K562 (cell line): Measurements from ENCODE around the gene NUP62. TPM values are rescaled to one million over a fixed set of nuclear protein-coding genes. Genes with fewer than 3 reads are reported as not detected.

Experiments
- BRD4 ChIP-seq: fragments of 200-600 bp; sonication (generic); IDR thresholded peaks from 2 replicates; pipeline ENCODE4 v1.6.1; 2017; ENCODE audit warnings: inconsistent platforms
- CBX3 ChIP-seq, 2 experiments: IDR thresholded peaks; 1 replicate in 1 of 2; 2 replicates in 1 of 2; pipeline ENCODE4 v1.6.1; 2012; ENCODE audit warnings: inconsistent platforms in 2 of 2, low read length in 2 of 2, borderline replicate concordance in 1 of 2, control low read depth in 1 of 2
- CHD2 ChIP-seq: IDR thresholded peaks from 2 replicates; pipeline ENCODE4 v1.6.1; 2011; ENCODE audit warnings: low read depth, low read length
- DDX20 ChIP-seq: fragments of 450-650 bp; IDR thresholded peaks from 2 replicates; pipeline ENCODE4 v1.6.1; 2016; ENCODE audit warnings: missing genetic modification characterization, low read depth, mild to moderate bottlenecking, missing compliant biosample characterization, moderate library complexity
- ESRRA ChIP-seq: fragments of 450-650 bp; IDR thresholded peaks from 2 replicates; pipeline ENCODE4 v1.6.1; 2014; ENCODE audit warnings: low read depth, mild to moderate bottlenecking, moderate library complexity, borderline replicate concordance
- FOXA3 ChIP-seq, 2 experiments: fragments of 450-650 bp in 1 of 2; sonication (generic) in 1 of 2; formaldehyde crosslinking; IDR thresholded peaks in 1 of 2; conservative IDR thresholded peaks in 1 of 2; 2 replicates each; pipeline versions ENCODE4 v1.4.0 to v1.8.0; 2020 to 2022; ENCODE audit warnings: mild to moderate bottlenecking in 2 of 2, missing genetic modification reagents in 1 of 2
- HDAC1 ChIP-seq, 2 experiments: fragments of 450-650 bp; IDR thresholded peaks; 2 replicates each; pipeline ENCODE4 v1.6.1; 2016 to 2017; ENCODE audit warnings: inconsistent platforms in 1 of 2, mild to moderate bottlenecking in 1 of 2, moderate library complexity in 1 of 2
- HDAC2 ChIP-seq: fragments of 450-650 bp; IDR thresholded peaks from 2 replicates; pipeline ENCODE4 v1.6.1; 2016; ENCODE audit warnings: mild to moderate bottlenecking
- HEY1 ChIP-seq: fragments of 250-450 bp; sonication (Bioruptor Pico); IDR thresholded peaks from 2 replicates; pipeline ENCODE4 v1.5.0; 2020; ENCODE audit warnings: mild to moderate bottlenecking, moderate library complexity, borderline replicate concordance
- PHF20 ChIP-seq: fragments of 450-650 bp; IDR thresholded peaks from 2 replicates; pipeline ENCODE4 v1.6.1; 2018; ENCODE audit not compliant: partially characterized antibody
- SETDB1 ChIP-seq: IDR thresholded peaks from one replicate; pipeline ENCODE4 v1.6.1; 2012; ENCODE audit warnings: low read length, control low read depth, inconsistent platforms
- ZBTB49 ChIP-seq: sonication (generic); formaldehyde crosslinking; IDR thresholded peaks from 2 replicates; pipeline ENCODE4 v1.8.0; 2022; ENCODE audit warnings: missing genetic modification reagents, mild to moderate bottlenecking, borderline replicate concordance
- ZFP30 ChIP-seq: fragments of 250-450 bp; sonication (Bioruptor Pico); IDR thresholded peaks from 2 replicates; pipeline ENCODE4 v1.8.0; 2022; ENCODE audit warnings: moderate library complexity, mild to moderate bottlenecking, inconsistent platforms, borderline replicate concordance
- polyA plus RNA-seq, 8 experiments: library from polyadenylated mRNA; depleted of rRNA in 4 of 8; stranded (reverse) in 5 of 8; unstranded in 3 of 8; fragments of >200 nt; fragmentation: Nextera tagmentation in 2 of 8; fragmentation: Illumina TruSeq in 1 of 8; extraction: Ambion mirVana in 2 of 8; extraction: Trizol in 1 of 8; gene quantifications; 2 replicates each; pipeline versions ENCODE4 v1.2.1 to v1.2.3, GENCODE V29; 2011 to 2014; ENCODE audit warnings: inconsistent platforms in 1 of 8, missing spikeins in 1 of 8
- total RNA-seq, 7 experiments: library from RNA; depleted of rRNA in 6 of 7; stranded (reverse); fragments of >200 nt in 6 of 7; fragmentation: Illumina TruSeq in 2 of 7; extraction: Trizol in 2 of 7; gene quantifications; 2 replicates each; pipeline versions ENCODE4 v1.2.1 to v1.2.3, GENCODE V29; 2011 to 2021; ENCODE audit warnings: low replicate concordance in 1 of 7
- TF ChIP-seq, protein P1 (sequence below): fragments of 250-450 bp; sonication (Bioruptor Pico); IDR thresholded peaks from 2 replicates; pipeline ENCODE4 v1.5.0; 2020; ENCODE audit warnings: mild to moderate bottlenecking
- TF ChIP-seq, protein P2 (sequence below): fragments of 450-650 bp; IDR thresholded peaks from 2 replicates; pipeline ENCODE4 v1.6.1; 2017; ENCODE audit warnings: antibody characterized with exemption
- TF ChIP-seq, protein P3 (sequence below): fragments of 450-650 bp; conservative IDR thresholded peaks from 2 replicates; pipeline ENCODE4 v1.6.1; 2016; ENCODE audit warnings: missing genetic modification characterization, low read depth, mild to moderate bottlenecking, control low read depth, missing compliant biosample characterization
- TF ChIP-seq, protein P4 (sequence below), 2 experiments: fragments of 200-800 bp in 1 of 2; sonication (Bioruptor generic) in 1 of 2; sonication (generic) in 1 of 2; formaldehyde crosslinking in 1 of 2; IDR thresholded peaks in 1 of 2; conservative IDR thresholded peaks in 1 of 2; 2 replicates each; pipeline versions ENCODE4 v1.5.0 to v1.6.1; 2016 to 2020; ENCODE audit warnings: missing compliant biosample characterization in 1 of 2, missing genetic modification characterization in 1 of 2, missing genetic modification reagents in 1 of 2

Gene NUP62
- total and polyA plus RNA-seq, 9 of the 15 experiments (the other 6 are each of a cell fraction or from before 2014, with no cell fraction given): 16.9 to 109 (median 66.0) TPM

DNA sequence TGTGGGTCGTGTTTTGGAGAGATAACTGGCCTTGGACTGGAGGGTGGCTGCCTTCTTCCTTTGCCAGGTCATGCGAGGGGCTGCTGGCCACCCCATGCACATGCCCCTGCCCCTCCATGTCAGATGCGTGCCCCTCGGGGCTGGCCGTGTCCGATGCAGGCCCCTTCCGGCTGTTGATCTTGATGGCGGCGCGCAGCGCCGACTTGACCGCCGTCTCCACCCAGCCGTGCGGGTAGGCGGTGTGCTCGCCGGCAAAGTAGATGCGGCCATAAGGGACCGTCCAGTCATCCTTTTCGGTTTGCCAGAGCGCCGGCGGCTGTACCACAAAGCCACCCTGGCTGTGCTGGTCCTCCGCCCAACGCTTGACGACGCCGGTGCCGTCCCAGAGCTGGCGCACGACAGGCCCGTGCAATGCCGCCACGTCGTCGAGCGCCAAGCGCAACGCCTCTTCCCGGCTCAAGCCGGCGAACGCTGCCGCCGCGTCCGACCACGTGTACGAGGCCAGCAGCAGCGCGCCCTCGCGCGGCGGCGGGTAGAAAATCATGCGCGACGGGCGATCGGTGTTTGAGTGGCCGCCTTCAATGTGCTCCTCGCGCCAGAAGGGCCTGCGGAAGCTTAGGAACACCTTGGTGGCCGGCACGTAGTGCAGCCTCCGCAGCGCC, 39.5 kb downstream of the NUP62 start (continued):
- TF ChIP-seq HEY1 (CRISPR knock-in tag): no peak
- TF ChIP-seq, protein P1, sequence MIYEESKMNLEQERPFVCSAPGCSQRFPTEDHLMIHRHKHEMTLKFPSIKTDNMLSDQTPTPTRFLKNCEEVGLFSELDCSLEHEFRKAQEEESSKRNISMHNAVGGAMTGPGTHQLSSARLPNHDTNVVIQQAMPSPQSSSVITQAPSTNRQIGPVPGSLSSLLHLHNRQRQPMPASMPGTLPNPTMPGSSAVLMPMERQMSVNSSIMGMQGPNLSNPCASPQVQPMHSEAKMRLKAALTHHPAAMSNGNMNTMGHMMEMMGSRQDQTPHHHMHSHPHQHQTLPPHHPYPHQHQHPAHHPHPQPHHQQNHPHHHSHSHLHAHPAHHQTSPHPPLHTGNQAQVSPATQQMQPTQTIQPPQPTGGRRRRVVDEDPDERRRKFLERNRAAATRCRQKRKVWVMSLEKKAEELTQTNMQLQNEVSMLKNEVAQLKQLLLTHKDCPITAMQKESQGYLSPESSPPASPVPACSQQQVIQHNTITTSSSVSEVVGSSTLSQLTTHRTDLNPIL (CRISPR knock-in tag): no peak
- peak in 1 of 2 experiments; percentile 97; a peak in 2 of 4 replicates for TF ChIP-seq HDAC1 (IDR thresholded peaks at IDR 0.05)
- TF ChIP-seq, protein P2, sequence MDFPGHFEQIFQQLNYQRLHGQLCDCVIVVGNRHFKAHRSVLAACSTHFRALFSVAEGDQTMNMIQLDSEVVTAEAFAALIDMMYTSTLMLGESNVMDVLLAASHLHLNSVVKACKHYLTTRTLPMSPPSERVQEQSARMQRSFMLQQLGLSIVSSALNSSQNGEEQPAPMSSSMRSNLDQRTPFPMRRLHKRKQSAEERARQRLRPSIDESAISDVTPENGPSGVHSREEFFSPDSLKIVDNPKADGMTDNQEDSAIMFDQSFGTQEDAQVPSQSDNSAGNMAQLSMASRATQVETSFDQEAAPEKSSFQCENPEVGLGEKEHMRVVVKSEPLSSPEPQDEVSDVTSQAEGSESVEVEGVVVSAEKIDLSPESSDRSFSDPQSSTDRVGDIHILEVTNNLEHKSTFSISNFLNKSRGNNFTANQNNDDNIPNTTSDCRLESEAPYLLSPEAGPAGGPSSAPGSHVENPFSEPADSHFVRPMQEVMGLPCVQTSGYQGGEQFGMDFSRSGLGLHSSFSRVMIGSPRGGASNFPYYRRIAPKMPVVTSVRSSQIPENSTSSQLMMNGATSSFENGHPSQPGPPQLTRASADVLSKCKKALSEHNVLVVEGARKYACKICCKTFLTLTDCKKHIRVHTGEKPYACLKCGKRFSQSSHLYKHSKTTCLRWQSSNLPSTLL: no peak
- TF ChIP-seq, protein P3, sequence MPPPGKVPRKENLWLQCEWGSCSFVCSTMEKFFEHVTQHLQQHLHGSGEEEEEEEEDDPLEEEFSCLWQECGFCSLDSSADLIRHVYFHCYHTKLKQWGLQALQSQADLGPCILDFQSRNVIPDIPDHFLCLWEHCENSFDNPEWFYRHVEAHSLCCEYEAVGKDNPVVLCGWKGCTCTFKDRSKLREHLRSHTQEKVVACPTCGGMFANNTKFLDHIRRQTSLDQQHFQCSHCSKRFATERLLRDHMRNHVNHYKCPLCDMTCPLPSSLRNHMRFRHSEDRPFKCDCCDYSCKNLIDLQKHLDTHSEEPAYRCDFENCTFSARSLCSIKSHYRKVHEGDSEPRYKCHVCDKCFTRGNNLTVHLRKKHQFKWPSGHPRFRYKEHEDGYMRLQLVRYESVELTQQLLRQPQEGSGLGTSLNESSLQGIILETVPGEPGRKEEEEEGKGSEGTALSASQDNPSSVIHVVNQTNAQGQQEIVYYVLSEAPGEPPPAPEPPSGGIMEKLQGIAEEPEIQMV (tag): 0 out of 2 replicates have a peak, but pooled peaks have one; percentile 43
- peak; percentile 70 for TF ChIP-seq PHF20
- no peak for TF ChIP-seq DDX20
- peak in 1 of 2 experiments; percentile 96; a peak in 2 of 4 replicates for TF ChIP-seq FOXA3 (CRISPR knock-in tag; conservative IDR thresholded peaks at IDR 0.05 in 1 of 2, IDR thresholded peaks at IDR 0.05 in 1 of 2)
- TF ChIP-seq SETDB1: no peak
- peak; percentile 97 for TF ChIP-seq ZBTB49
- TF ChIP-seq, protein P4, sequence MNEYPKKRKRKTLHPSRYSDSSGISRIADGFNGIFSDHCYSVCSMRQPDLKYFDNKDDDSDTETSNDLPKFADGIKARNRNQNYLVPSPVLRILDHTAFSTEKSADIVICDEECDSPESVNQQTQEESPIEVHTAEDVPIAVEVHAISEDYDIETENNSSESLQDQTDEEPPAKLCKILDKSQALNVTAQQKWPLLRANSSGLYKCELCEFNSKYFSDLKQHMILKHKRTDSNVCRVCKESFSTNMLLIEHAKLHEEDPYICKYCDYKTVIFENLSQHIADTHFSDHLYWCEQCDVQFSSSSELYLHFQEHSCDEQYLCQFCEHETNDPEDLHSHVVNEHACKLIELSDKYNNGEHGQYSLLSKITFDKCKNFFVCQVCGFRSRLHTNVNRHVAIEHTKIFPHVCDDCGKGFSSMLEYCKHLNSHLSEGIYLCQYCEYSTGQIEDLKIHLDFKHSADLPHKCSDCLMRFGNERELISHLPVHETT (CRISPR knock-in tag; conservative IDR thresholded peaks at IDR 0.05 in 1 of 2, IDR thresholded peaks at IDR 0.05 in 1 of 2): peak in 1 of 2 experiments; percentile 74; a peak in 1 of 4 replicates
- TF ChIP-seq CBX3 (IDR thresholded peaks at IDR 0.05; ENCODE audit: borderline replicate concordance in 1 of 2, low read length in 2 of 2): peak in 1 of 2 experiments; percentile 98; a peak in 2 of 3 replicates
- TF ChIP-seq ESRRA: peak; percentile 62
- no peak for TF ChIP-seq ZFP30 (CRISPR knock-in tag)
- 0 out of 2 replicates have a peak, but pooled peaks have one; percentile 50 for TF ChIP-seq BRD4
- peak; percentile 51; the same call in 1 of the 2 replicates for TF ChIP-seq HDAC2
- peak; percentile 44; the same call in 1 of the 2 replicates for TF ChIP-seq CHD2
